Cardiac fibroblast (primary cell): ENCODE results near the gene TXNL1.
A peak's percentile ranks its signal among the peaks of the same experiment; 100 is the strongest.

ENCODE experiments used
- DNase-seq, 2 donors: peaks; one replicate each; pipeline versions ENCODE4 v3.0.0 to v3.0.0-alpha.2; 2010; ENCODE audit warnings: low read depth in 2 of 2
- H3K4me3 ChIP-seq, 2 donors: replicated peaks in 1 of 2; 1 replicate in 1 of 2; 2 replicates in 1 of 2; pipeline ENCODE4 v1.5.1; 2011; ENCODE audit warnings: low read depth in 2 of 2, low read length in 2 of 2, mild to moderate bottlenecking in 2 of 2, moderate library complexity in 1 of 2
- CTCF ChIP-seq: IDR thresholded peaks from one replicate; pipeline ENCODE4 v1.5.1; 2011; ENCODE audit warnings: low read depth, mild to moderate bottlenecking, low read length, inconsistent platforms

Gene TXNL1

GRCh38 chr18:56560992-56561391 is 77.4 kb downstream of the TXNL1 start:
- DNase-seq = no peak
- H3K4me3 ChIP-seq = no peak overlapping the region
- TF ChIP-seq CTCF = no peak

DNA sequence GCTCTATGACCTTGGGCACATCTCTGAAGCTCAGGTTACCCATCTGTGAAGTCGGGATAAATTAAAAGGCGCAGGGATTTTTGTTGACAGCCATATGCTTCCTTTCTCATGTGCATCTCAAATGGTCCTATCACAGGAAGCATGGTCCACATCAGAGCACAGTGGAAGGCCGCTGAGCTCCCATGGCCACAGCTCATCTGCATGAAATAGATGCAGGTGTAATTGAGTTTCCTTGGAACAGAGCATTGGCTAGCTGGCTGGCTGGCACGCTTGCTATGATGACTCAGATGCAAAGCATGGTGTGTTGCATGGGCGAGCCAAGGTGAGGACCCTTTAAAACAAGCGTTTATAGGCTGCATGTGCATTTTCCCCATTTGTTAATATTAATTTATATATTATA is 79.3 kb downstream of the TXNL1 start:
- no peak overlapping the region for H3K4me3 ChIP-seq
- no peak for TF ChIP-seq CTCF
- DNase-seq = no peak

DNA sequence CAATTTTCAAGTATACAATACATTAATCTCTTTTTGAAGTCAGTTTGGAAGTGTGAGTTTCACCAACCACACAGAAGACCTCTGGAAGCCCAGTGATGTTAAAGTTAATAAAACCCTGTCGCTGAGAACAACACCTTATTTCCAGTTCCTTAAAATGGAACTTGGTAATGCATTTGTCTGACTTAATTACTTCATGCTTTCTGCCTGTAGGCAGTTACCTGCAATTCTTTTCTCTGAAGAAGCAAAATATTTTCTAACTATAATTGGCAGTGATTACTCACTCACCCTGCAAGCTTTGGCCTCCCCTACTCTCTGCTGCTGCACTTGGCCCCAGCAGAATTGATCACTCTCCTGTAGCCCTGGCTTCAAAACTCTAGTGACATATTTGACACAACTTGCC is 81.5 kb downstream of the TXNL1 start:
- H3K4me3 ChIP-seq = no peak overlapping the region

GRCh38 chr18:56550121-56550520 is 88.3 kb downstream of the TXNL1 start:
- no peak for TF ChIP-seq CTCF
- peak; percentile 22 to 42 for DNase-seq
- H3K4me3 ChIP-seq = no peak overlapping the region

More for the DNA sequence above, 81.5 kb downstream of the TXNL1 start:
- no peak for TF ChIP-seq CTCF
- DNase-seq = no peak
